Endothelial cell of umbilical vein (primary cell): ENCODE data around the gene TSPAN18. TPM values are rescaled to one million over a fixed set of nuclear protein-coding genes. Genes with fewer than 3 reads are reported as not detected.
A peak's percentile ranks its signal among the peaks of the same experiment; 100 is the strongest.

ENCODE experiments used
- BruUV-seq: library from RNA; stranded (reverse); fragments of 400-500 nt; replicated peaks from 2 replicates; lab custom pipeline; 2021; lab: Mats Ljungman, UMichigan
- CTCF ChIA-PET: fragments of 300-600, 350-600 bp; sonication (Branson Sonifier 250); formaldehyde crosslinking; loops from one replicate; lab custom pipeline; 2021; ENCODE audit warnings: antibody characterized with exemption, inconsistent platforms; lab: Charles Lee
- POLR2A ChIA-PET: fragments of 300-600, 350-600 bp; sonication (Branson Sonifier 250); formaldehyde crosslinking; loops from one replicate; lab custom pipeline; 2021; ENCODE audit warnings: antibody characterized with exemption, inconsistent platforms; lab: Charles Lee
- DNase-seq: peaks from one replicate; pipeline ENCODE4 v3.0.0-alpha.2; 2011; ENCODE audit warnings: low read depth, low spot score
- FAIRE-seq: peaks from 2 replicates; lab custom pipeline; 2011; peaks lifted over from hg19 to GRCh38; lab: Jason Lieb, UNC
- H2AFZ ChIP-seq: 2 replicates; pipeline ENCODE4 v1.6.0; 2012; ENCODE audit warnings: low read depth, low read length, control low read depth, inconsistent platforms
- H3K27ac ChIP-seq: 2 replicates; pipeline ENCODE4 v1.5.1; 2011; ENCODE audit warnings: low read depth, mild to moderate bottlenecking, control low read depth, low read length, moderate library complexity; ENCODE audit not compliant: insufficient read depth
- H3K27me3 ChIP-seq, 2 experiments: 2 replicates each; pipeline versions ENCODE4 v1.6.0 to v1.6.1; 2011; ENCODE audit warnings: low read length in 2 of 2, mixed read lengths in 1 of 2; ENCODE audit not compliant: control insufficient read depth in 2 of 2, insufficient read depth in 2 of 2
- H3K36me3 ChIP-seq, 2 experiments: 2 replicates in 1 of 2; 3 replicates in 1 of 2; pipeline ENCODE4 v1.5.1; 2011; ENCODE audit warnings: low read length in 2 of 2, mild to moderate bottlenecking in 1 of 2, moderate library complexity in 1 of 2; ENCODE audit not compliant: control insufficient read depth in 2 of 2, insufficient read depth in 2 of 2; ENCODE audit errors: extremely low read depth in 1 of 2
- H3K4me1 ChIP-seq: 3 replicates; pipeline ENCODE4 v1.5.1; 2011; ENCODE audit warnings: mild to moderate bottlenecking, low read length; ENCODE audit not compliant: control insufficient read depth, insufficient read depth; ENCODE audit errors: extremely low read depth
- H3K4me2 ChIP-seq: 2 replicates; pipeline ENCODE4 v1.6.1; 2011; ENCODE audit warnings: low read length, control low read depth, mixed read lengths; ENCODE audit not compliant: insufficient read depth
- H3K4me3 ChIP-seq, 3 experiments: fragments of 200-600 bp in 1 of 3; sonication (generic), shearing (Covaris generic) in 1 of 3; replicated peaks in 1 of 3; 2 replicates each; pipeline ENCODE4 v1.5.1; 2011 to 2016; ENCODE audit warnings: control low read depth in 3 of 3, low read length in 3 of 3, mild to moderate bottlenecking in 2 of 3, inconsistent platforms in 1 of 3, low read depth in 1 of 3, moderate library complexity in 1 of 3; ENCODE audit not compliant: insufficient read depth in 1 of 3
- H3K79me2 ChIP-seq: 2 replicates; pipeline ENCODE4 v1.6.0; 2012; ENCODE audit warnings: low read length, inconsistent platforms; ENCODE audit not compliant: control insufficient read depth, insufficient read depth
- H3K9ac ChIP-seq: replicated peaks from 2 replicates; pipeline ENCODE3; 2011; ENCODE audit warnings: low read length, control low read depth; ENCODE audit not compliant: insufficient read depth; ENCODE audit errors: extremely low read depth
- H3K9me1 ChIP-seq: replicated peaks from 3 replicates; pipeline ENCODE4 v1.6.0; 2011; ENCODE audit warnings: mild to moderate bottlenecking, low read length; ENCODE audit not compliant: control insufficient read depth, insufficient read depth; ENCODE audit errors: extremely low read depth
- H3K9me3 ChIP-seq: replicated peaks from 2 replicates; pipeline ENCODE4 v1.5.1; 2012; ENCODE audit warnings: low read length, inconsistent platforms; ENCODE audit not compliant: control insufficient read depth, insufficient read depth
- H4K20me1 ChIP-seq: replicated peaks from 2 replicates; pipeline ENCODE3; 2011; ENCODE audit warnings: mild to moderate bottlenecking, low read length; ENCODE audit not compliant: control insufficient read depth, insufficient read depth; ENCODE audit errors: extremely low read depth
- EZH2 ChIP-seq: IDR thresholded peaks from 2 replicates; pipeline ENCODE4 v1.6.1; 2012; ENCODE audit warnings: borderline replicate concordance, low read depth, mild to moderate bottlenecking, moderate library complexity, low read length, inconsistent platforms; ENCODE audit not compliant: severe bottlenecking
- FOS ChIP-seq: IDR thresholded peaks from 2 replicates; pipeline ENCODE4 v1.6.1; 2011; ENCODE audit warnings: mild to moderate bottlenecking, low read length, moderate library complexity, borderline replicate concordance; ENCODE audit not compliant: insufficient read depth
- GATA2 ChIP-seq: IDR thresholded peaks from 2 replicates; pipeline ENCODE4 v1.7.0; 2011; ENCODE audit warnings: low read depth, mild to moderate bottlenecking, moderate library complexity, mixed read lengths, low read length; ENCODE audit not compliant: insufficient read length, insufficient read depth
- JUN ChIP-seq: IDR thresholded peaks from 2 replicates; pipeline ENCODE4 v1.6.1; 2011; ENCODE audit warnings: borderline replicate concordance, low read depth; ENCODE audit not compliant: insufficient read length, insufficient read depth
- MYC ChIP-seq: IDR thresholded peaks from one replicate; pipeline ENCODE4 v1.6.1; 2011; ENCODE audit warnings: mild to moderate bottlenecking, low read depth, low read length
- POLR2A ChIP-seq: IDR thresholded peaks from 2 replicates; pipeline ENCODE4 v1.6.1; 2012; ENCODE audit warnings: low read depth, mild to moderate bottlenecking, control low read depth, low read length
- POLR2AphosphoS5 ChIP-seq: IDR thresholded peaks from 2 replicates; pipeline ENCODE4 v1.6.1; 2012; ENCODE audit warnings: low read depth, mild to moderate bottlenecking, control low read depth, low read length, moderate library complexity; ENCODE audit not compliant: insufficient read depth
- dilution Hi-C: fragments of 300-500 bp; cut with MboI; formaldehyde crosslinking; loops from one replicate; pipeline ENCODE4 v1.15.0; 2019; ENCODE audit warnings: low sequenced_read_pairs; ENCODE audit not compliant: extremely low pct_ligation_motif_present
- intact Hi-C: fragments of 100-400 bp; cut with micrococcal nuclease; formaldehyde crosslinking; loops from one replicate; pipeline ENCODE4 v1.10.0; 2022
- polyA plus RNA-seq, 4 experiments: library from polyadenylated mRNA; depleted of rRNA in 3 of 4; stranded (reverse) in 3 of 4; unstranded in 1 of 4; fragments of >200 nt; gene quantifications; 2 replicates each; pipeline versions ENCODE4 v1.2.1 to v1.2.3, GENCODE V29; 2011 to 2012; ENCODE audit warnings: missing spikeins in 1 of 4
- total RNA-seq: library from RNA; stranded (reverse); gene quantifications from 2 replicates; pipeline ENCODE4 v1.2.3, GENCODE V29; 2021
- TF ChIP-seq, protein P1 (sequence below), 2 donors: IDR thresholded peaks; 1 replicate in 1 of 2; 2 replicates in 1 of 2; pipeline ENCODE4 v1.5.1; 2011; ENCODE audit warnings: low read length in 2 of 2, mild to moderate bottlenecking in 2 of 2, moderate library complexity in 2 of 2, control low read depth in 1 of 2, inconsistent platforms in 1 of 2, low read depth in 1 of 2; ENCODE audit not compliant: insufficient read depth in 1 of 2; ENCODE audit errors: extremely low read depth in 1 of 2
- TF ChIP-seq, protein P2 (sequence below): IDR thresholded peaks from 2 replicates; pipeline ENCODE4 v1.6.1; 2011; ENCODE audit not compliant: insufficient read depth, insufficient read length

The TSPAN18 gene
- total and polyA plus RNA-seq, 2 donors (not counting 3 experiments of a cell fraction or from before 2014, with no cell fraction given) = 32.2 to 118 TPM

DNA sequence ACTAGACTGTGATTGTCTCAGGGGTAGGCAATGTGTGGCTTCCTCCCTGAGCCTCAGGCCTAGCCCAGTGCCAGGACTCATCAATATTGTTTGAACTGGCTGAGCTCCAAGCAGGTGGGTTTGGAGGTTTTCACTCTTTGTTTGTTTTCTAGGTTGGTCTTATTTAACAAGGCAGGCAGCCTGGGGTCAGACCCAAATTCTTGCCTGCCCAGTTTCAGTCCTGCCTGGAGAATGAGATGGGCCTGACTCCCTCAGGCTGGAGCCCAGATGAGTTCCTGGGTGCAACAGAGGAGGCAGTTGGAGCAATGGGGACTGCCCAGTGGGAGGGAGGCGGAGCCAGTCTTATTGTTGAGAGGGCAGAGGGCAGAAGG, 252.2 kb downstream of the TSPAN18 start:
- no peaks in the 10 kb centered on the region for H3K36me3 ChIP-seq
- no peak overlapping the region for H3K4me2 ChIP-seq
- no peak for TF ChIP-seq FOS
- TF ChIP-seq, protein P1, sequence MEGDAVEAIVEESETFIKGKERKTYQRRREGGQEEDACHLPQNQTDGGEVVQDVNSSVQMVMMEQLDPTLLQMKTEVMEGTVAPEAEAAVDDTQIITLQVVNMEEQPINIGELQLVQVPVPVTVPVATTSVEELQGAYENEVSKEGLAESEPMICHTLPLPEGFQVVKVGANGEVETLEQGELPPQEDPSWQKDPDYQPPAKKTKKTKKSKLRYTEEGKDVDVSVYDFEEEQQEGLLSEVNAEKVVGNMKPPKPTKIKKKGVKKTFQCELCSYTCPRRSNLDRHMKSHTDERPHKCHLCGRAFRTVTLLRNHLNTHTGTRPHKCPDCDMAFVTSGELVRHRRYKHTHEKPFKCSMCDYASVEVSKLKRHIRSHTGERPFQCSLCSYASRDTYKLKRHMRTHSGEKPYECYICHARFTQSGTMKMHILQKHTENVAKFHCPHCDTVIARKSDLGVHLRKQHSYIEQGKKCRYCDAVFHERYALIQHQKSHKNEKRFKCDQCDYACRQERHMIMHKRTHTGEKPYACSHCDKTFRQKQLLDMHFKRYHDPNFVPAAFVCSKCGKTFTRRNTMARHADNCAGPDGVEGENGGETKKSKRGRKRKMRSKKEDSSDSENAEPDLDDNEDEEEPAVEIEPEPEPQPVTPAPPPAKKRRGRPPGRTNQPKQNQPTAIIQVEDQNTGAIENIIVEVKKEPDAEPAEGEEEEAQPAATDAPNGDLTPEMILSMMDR (IDR thresholded peaks at IDR 0.05; ENCODE audit: extremely low read depth in 1 of 2, insufficient read depth in 1 of 2, low read depth in 1 of 2, low read length in 2 of 2) = no peak
- no peak for TF ChIP-seq JUN
- TF ChIP-seq POLR2A = no peak
- no peak for TF ChIP-seq EZH2
- no peak for TF ChIP-seq MYC
- TF ChIP-seq GATA2 = no peak
- TF ChIP-seq POLR2AphosphoS5 = no peak
- TF ChIP-seq, protein P2, sequence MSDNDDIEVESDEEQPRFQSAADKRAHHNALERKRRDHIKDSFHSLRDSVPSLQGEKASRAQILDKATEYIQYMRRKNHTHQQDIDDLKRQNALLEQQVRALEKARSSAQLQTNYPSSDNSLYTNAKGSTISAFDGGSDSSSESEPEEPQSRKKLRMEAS = no peak
- FAIRE-seq (no peak), DNase-seq (peak; percentile 34)
- H3K9me3 ChIP-seq = no peaks in the 10 kb centered on the region
- no peak overlapping the region for H3K4me3 ChIP-seq
- no peaks in the 10 kb centered on the region for H4K20me1 ChIP-seq
- POLR2A ChIA-PET = interaction anchor here (0.7 to 1.2 kb wide), 2 partner anchors 29 to 47 kb away, joined by 3 to 4 read pairs; partner anchors contain the start of gene TP53I11
- no peaks in the 10 kb centered on the region for H3K9me1 ChIP-seq
- no TSS peak for BruUV-seq
- CTCF ChIA-PET = interaction anchor here (1.0 to 2.2 kb wide), 6 partner anchors 10 to 123 kb away, joined by 3 to 16 read pairs (median 6); no protein-coding TSS in a partner anchor
- H2AFZ ChIP-seq = no peak overlapping the region
- H3K79me2 ChIP-seq = no peaks in the 10 kb centered on the region
- dilution Hi-C loops (no loop called here), intact Hi-C loops (no loop called here)
- no peak overlapping the region for H3K9ac ChIP-seq
- peaks cover 42% of the 10 kb centered on the region for H3K4me1 ChIP-seq
- no peaks in the 10 kb centered on the region for H3K27me3 ChIP-seq
- H3K27ac ChIP-seq = peak overlapping the region; percentile 57
